ENCODE data around the gene KCNMA1.

GRCh38 chr10:76925636-76926405 is 711.8 kb downstream of the KCNMA1 start:
- no peak for TF ChIP-seq CTCF (IDR thresholded peaks at IDR 0.05)
- TF ChIP-seq EZH2 (IDR thresholded peaks at IDR 0.05; ENCODE audit: borderline replicate concordance, insufficient read depth, low read depth, low read length, poor library complexity, severe bottlenecking): no peak

All from B cell (primary cell).